Sigmoid colon (tissue), 4 donors: ENCODE results near the gene WDR81.
"Not testable (repeated sequence)": the region's sequence is repeated elsewhere in the genome, so short reads cannot be mapped to it uniquely, and the experiment has no call there.

ENCODE experiments used
- POLR2AphosphoS5 ChIP-seq, 4 donors: sonication (generic); formaldehyde crosslinking; IDR thresholded peaks; one replicate each; pipeline ENCODE4 v1.6.1; 2017; ENCODE audit warnings: antibody characterized with exemption in 4 of 4
- TF ChIP-seq, protein P1 (sequence below), 4 experiments: fragments of 450-650 bp in 3 of 4; fragments of 200-600 bp in 1 of 4; IDR thresholded peaks; one replicate each; pipeline ENCODE4 v1.5.1; 2016 to 2019; ENCODE audit warnings: antibody characterized with exemption in 4 of 4, mild to moderate bottlenecking in 3 of 4, moderate library complexity in 2 of 4

DNA sequence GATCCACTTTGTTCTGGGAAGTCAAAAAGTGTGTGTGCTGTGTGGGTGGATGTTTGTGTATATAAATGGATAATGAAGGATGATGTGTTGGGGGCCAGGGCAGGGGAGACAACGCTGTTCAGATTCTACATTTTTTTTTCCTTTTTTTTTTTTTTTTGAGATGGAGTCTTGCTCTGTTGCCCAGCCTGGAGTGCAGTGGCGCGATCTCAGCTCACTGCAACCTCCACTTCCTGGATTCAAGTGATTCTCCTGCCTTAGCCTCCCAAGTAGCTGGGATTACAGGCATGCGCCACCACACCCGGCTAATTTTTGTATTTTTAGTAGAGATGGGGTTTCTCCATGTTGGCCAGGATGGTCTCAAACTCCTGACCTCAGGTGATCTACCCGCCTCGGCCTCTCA, 40.2 kb downstream of the WDR81 start:
- TF ChIP-seq, protein P1, sequence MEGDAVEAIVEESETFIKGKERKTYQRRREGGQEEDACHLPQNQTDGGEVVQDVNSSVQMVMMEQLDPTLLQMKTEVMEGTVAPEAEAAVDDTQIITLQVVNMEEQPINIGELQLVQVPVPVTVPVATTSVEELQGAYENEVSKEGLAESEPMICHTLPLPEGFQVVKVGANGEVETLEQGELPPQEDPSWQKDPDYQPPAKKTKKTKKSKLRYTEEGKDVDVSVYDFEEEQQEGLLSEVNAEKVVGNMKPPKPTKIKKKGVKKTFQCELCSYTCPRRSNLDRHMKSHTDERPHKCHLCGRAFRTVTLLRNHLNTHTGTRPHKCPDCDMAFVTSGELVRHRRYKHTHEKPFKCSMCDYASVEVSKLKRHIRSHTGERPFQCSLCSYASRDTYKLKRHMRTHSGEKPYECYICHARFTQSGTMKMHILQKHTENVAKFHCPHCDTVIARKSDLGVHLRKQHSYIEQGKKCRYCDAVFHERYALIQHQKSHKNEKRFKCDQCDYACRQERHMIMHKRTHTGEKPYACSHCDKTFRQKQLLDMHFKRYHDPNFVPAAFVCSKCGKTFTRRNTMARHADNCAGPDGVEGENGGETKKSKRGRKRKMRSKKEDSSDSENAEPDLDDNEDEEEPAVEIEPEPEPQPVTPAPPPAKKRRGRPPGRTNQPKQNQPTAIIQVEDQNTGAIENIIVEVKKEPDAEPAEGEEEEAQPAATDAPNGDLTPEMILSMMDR (IDR thresholded peaks at IDR 0.05) = not testable (repeated sequence)
- not testable (repeated sequence) for TF ChIP-seq POLR2AphosphoS5 (IDR thresholded peaks at IDR 0.05)
